ENCODE data around the gene PNPLA7.

PNPLA7 gene

DNA sequence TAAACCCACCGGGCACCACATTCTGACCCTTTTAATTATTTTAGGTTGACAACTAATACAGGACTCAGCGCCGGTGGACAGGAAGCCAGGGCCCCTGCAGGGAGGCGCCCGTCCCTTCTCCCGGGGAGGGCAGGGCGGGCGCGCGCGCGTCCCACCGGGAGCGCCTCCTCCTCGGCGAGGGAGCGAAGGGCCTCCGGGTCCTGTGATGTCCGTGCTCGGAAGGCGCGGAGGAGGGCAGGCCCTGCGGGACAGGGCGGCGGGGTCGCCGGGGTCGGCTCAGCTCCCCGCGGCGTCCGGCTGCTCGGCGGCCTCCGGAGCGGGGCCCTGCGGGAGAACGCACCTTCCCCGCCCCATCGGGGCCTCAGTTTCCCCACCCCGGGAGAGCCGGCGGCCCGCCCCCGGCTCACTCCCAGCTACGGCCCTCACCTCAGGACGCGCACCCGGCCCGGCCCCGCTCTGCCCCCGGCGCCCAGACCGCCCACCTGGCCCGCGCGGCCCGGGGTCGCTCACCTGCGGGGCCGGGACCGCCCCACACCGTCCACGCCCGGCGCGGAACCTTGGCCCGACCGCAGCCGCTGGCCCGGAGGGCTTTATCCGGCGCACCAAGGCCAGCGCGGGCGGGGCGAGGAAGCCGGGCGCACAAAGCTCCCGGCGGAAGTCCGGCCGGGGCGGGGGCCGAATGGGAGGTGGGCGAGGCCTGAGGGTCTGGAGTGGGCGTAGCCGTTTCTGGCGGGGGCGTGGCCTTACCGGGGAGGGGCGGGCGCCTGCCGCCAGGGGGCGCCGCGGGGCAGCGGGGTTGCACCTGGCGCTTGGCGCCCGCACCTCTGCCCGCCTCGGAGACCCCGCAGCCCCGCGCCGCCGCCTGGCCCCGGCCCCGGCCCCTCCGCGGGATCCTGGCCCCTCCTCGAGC is 127.3 kb downstream of the PNPLA7 start, which contains the start of the genes EXD3 and NOXA1:
TSS of gene EXD3 (minus strand) at position 559 of the 910 bp plus-strand sequence. CDS start 27,805 bp downstream, outside the sequence.
TSS of gene NOXA1 (plus strand) at position 790 of the 910 bp plus-strand sequence. CDS start 137 bp downstream, outside the sequence.
- Histone ChIP-seq H3K4me1 (ENCODE audit: control insufficient read depth, insufficient read depth, low read depth, low read length) (peaks cover 23% of the 10 kb centered on the region), H3K9me3 (ENCODE audit: control insufficient read depth, low read length) (no peaks in the 10 kb centered on the region), H4K91ac (ENCODE audit: low read length) (peak within 1 kb of the TSS; percentile 75), H3K4me3 (ENCODE audit: insufficient read depth in 1 of 2, low read depth in 1 of 2, low read length in 2 of 2) (peak within 1 kb of the TSS; percentile 89 to 96), H3K27me3 (ENCODE audit: control insufficient read depth in 1 of 2, insufficient read depth in 1 of 2, low read length in 2 of 2) (no peaks in the 10 kb centered on the region), H3K4ac (ENCODE audit: low read depth in 1 of 2, low read length in 2 of 2) (peak within 1 kb of the TSS in 1 of 2 experiments; percentile 92), H3K4me2 (ENCODE audit: low read length, poor library complexity, severe bottlenecking) (peak within 1 kb of the TSS; percentile 94), H3K79me1 (replicated peaks; ENCODE audit: low read length, poor library complexity, severe bottlenecking) (peaks cover 16% of the 10 kb centered on the region), H2BK12ac (ENCODE audit: low read length in 2 of 2) (peak within 1 kb of the TSS in 1 of 2 experiments; percentile 55), H3K36me3 (ENCODE audit: control insufficient read depth in 1 of 2, insufficient read depth in 2 of 2, low read depth in 1 of 2, low read length in 2 of 2) (peaks cover 0 to 4% of the 10 kb centered on the region in 2 experiments), H2BK15ac (ENCODE audit: low read depth, poor library complexity, severe bottlenecking) (peak within 1 kb of the TSS; percentile 69), H2BK5ac (ENCODE audit: low read depth, low read length, poor library complexity, severe bottlenecking) (peak within 1 kb of the TSS; percentile 19), H3K23ac (ENCODE audit: low read length in 2 of 2) (peak within 1 kb of the TSS in 1 of 2 experiments; percentile 74), H2BK120ac (ENCODE audit: low read depth, low read length) (peak within 1 kb of the TSS; percentile 85), H3K27ac (ENCODE audit: low read length, poor library complexity, severe bottlenecking) (no peak within 1 kb of the TSS), H3K9ac (ENCODE audit: low read length) (peak within 1 kb of the TSS; percentile 90), H4K8ac (ENCODE audit: low read length) (peak within 1 kb of the TSS; percentile 96), H2AFZ (ENCODE audit: low read depth, low read length) (peak within 1 kb of the TSS; percentile 99), H3K14ac (ENCODE audit: low read length in 2 of 2) (peak within 1 kb of the TSS; percentile 57 to 92), H3K18ac (ENCODE audit: low read depth in 1 of 2, low read length in 2 of 2) (peak within 1 kb of the TSS; percentile 89 to 91), H2AK5ac (ENCODE audit: low read length, severe bottlenecking) (no peak within 1 kb of the TSS)
- DNase-seq, result peak; percentile 88
- WGBS, result under 1% methylated on average over 54 of the region's 113 CpGs

DNA sequence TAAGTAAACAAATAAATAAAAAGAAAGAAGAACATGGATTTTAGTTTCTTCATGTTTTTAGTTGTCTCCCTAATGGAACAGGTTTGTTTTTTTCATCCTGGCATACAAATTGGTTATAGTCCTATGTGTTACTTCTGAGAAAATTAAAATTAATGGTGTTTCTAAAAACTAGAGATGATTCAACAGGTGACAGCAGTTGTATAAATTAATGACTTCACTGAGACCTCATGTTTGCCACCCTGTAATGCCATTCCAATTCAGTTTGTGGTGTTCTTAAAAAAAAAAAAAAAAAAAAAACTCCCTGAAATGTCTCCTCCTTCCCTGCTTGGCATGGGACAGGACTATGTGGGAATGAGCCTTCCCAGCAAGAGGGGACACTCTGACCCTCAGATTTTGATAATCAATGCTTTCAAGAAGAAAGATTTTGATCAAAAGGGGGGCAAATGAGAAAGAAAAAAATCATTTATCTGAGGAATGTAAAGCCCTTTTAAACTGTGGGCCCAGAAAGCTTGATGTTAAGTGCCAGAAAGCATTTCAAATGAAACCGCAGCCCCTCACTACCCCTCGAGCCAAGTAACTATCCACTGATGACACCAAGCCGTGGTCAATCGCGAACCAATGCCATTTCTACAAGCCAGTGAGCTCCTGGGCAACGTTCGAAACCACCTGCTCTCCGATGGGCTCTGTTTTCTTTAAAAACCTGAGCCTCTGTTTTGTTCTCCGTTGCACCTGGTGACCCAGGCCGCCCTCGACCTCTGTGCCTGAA is 128.2 kb downstream of the PNPLA7 start:
- peak overlapping the region; percentile 80 for H3K4me2 ChIP-seq (ENCODE audit: low read length, poor library complexity, severe bottlenecking)
- no peak overlapping the region for H3K27ac ChIP-seq (ENCODE audit: low read length, poor library complexity, severe bottlenecking)
- no peak overlapping the region for H2AK5ac ChIP-seq (ENCODE audit: low read length, severe bottlenecking)
- H3K14ac ChIP-seq (ENCODE audit: low read length in 2 of 2), result no peak overlapping the region
- peak overlapping the region; percentile 96 for H4K8ac ChIP-seq (ENCODE audit: low read length)
- H2AFZ ChIP-seq (ENCODE audit: low read depth, low read length), result peak overlapping the region; percentile 99
- no peak overlapping the region for H2BK5ac ChIP-seq (ENCODE audit: low read depth, low read length, poor library complexity, severe bottlenecking)
- H3K36me3 ChIP-seq (ENCODE audit: control insufficient read depth in 1 of 2, insufficient read depth in 2 of 2, low read depth in 1 of 2, low read length in 2 of 2), result peaks cover 0 to 12% of the 10 kb centered on the region in 2 experiments
- H3K18ac ChIP-seq (ENCODE audit: low read depth in 1 of 2, low read length in 2 of 2), result peak overlapping the region; percentile 56 to 64
- no peaks in the 10 kb centered on the region for H3K9me3 ChIP-seq (ENCODE audit: control insufficient read depth, low read length)
- peak overlapping the region; percentile 90 for H3K9ac ChIP-seq (ENCODE audit: low read length)
- H2BK15ac ChIP-seq (ENCODE audit: low read depth, poor library complexity, severe bottlenecking), result peak overlapping the region; percentile 69
- DNase-seq, result no peak
- no peak overlapping the region for H4K91ac ChIP-seq (ENCODE audit: low read length)
- H3K4me1 ChIP-seq (ENCODE audit: control insufficient read depth, insufficient read depth, low read depth, low read length), result peaks cover 26% of the 10 kb centered on the region
- H3K79me1 ChIP-seq (replicated peaks; ENCODE audit: low read length, poor library complexity, severe bottlenecking), result peaks cover 24% of the 10 kb centered on the region
- no peak overlapping the region for H3K23ac ChIP-seq (ENCODE audit: low read length in 2 of 2)
- WGBS, result 14% methylated on average over 11 of the region's 11 CpGs
- no peaks in the 10 kb centered on the region for H3K27me3 ChIP-seq (ENCODE audit: control insufficient read depth in 1 of 2, insufficient read depth in 1 of 2, low read length in 2 of 2)
- no peak overlapping the region for H2BK120ac ChIP-seq (ENCODE audit: low read depth, low read length)
- peak overlapping the region; percentile 89 to 96 for H3K4me3 ChIP-seq (ENCODE audit: insufficient read depth in 1 of 2, low read depth in 1 of 2, low read length in 2 of 2)
- H3K4ac ChIP-seq (ENCODE audit: low read depth in 1 of 2, low read length in 2 of 2), result peak overlapping the region in 1 of 2 experiments; percentile 90
- no peak overlapping the region for H2BK12ac ChIP-seq (ENCODE audit: low read length in 2 of 2)

DNA sequence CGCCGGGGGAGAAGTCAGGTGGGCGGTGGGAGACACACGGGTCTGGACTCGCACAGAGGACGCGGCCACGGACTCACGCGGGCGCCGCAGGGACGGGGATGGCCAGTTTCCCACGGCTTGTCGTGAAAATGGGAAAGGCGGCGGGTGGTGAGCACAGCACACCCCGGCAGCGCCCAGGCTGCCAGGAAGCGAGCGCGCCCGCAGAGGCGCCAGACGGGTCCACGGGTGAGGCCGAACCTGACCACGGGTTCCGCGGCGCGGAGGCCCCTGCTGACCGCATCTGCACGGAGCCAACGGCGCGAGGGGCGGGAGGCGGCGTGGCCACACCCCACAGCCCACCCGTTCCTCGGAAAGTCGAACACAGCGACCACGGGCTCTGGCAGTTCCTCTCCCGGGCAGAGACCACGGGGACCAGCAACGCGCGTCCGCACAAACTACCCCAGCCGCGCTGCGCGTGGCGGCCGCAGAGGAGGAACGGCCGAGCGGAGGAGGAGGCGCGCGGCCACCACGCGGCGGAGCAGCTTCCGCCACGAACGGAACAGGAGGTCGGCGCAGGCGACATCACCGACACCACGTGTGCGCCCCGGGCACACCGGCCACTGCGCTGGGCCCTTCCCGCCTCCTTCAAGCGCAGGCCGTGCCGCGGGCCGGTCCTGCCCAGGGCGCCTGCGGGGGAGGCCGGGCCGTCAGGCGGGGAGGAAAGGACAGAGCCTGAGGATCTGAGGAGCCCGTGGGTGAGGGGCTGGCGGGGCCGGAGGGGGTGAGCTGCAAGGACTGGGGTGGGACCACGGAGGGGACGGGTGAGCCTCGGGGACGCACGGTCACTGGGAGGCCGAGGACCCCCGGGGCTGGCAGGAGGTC is 132.8 kb downstream of the PNPLA7 start:
- no peak overlapping the region for H2BK15ac ChIP-seq (ENCODE audit: low read depth, poor library complexity, severe bottlenecking)
- no peak overlapping the region for H3K27ac ChIP-seq (ENCODE audit: low read length, poor library complexity, severe bottlenecking)
- no peak overlapping the region for H2BK5ac ChIP-seq (ENCODE audit: low read depth, low read length, poor library complexity, severe bottlenecking)
- no peak overlapping the region for H3K14ac ChIP-seq (ENCODE audit: low read length in 2 of 2)
- H3K79me1 ChIP-seq (replicated peaks; ENCODE audit: low read length, poor library complexity, severe bottlenecking), result peaks cover 45% of the 10 kb centered on the region
- no peaks in the 10 kb centered on the region for H3K9me3 ChIP-seq (ENCODE audit: control insufficient read depth, low read length)
- no peak overlapping the region for H4K91ac ChIP-seq (ENCODE audit: low read length)
- peaks cover 14% of the 10 kb centered on the region for H3K4me1 ChIP-seq (ENCODE audit: control insufficient read depth, insufficient read depth, low read depth, low read length)
- H3K23ac ChIP-seq (ENCODE audit: low read length in 2 of 2), result no peak overlapping the region
- H2BK120ac ChIP-seq (ENCODE audit: low read depth, low read length), result no peak overlapping the region
- H3K4me2 ChIP-seq (ENCODE audit: low read length, poor library complexity, severe bottlenecking), result no peak overlapping the region
- H2AK5ac ChIP-seq (ENCODE audit: low read length, severe bottlenecking), result no peak overlapping the region
- H3K36me3 ChIP-seq (ENCODE audit: control insufficient read depth in 1 of 2, insufficient read depth in 2 of 2, low read depth in 1 of 2, low read length in 2 of 2), result peaks cover 0 to 29% of the 10 kb centered on the region in 2 experiments
- no peaks in the 10 kb centered on the region for H3K27me3 ChIP-seq (ENCODE audit: control insufficient read depth in 1 of 2, insufficient read depth in 1 of 2, low read length in 2 of 2)
- H3K4me3 ChIP-seq (ENCODE audit: insufficient read depth in 1 of 2, low read depth in 1 of 2, low read length in 2 of 2), result peak overlapping the region in 1 of 2 experiments; percentile 61
- H2BK12ac ChIP-seq (ENCODE audit: low read length in 2 of 2), result no peak overlapping the region
- H3K9ac ChIP-seq (ENCODE audit: low read length), result peak overlapping the region; percentile 18
- H3K4ac ChIP-seq (ENCODE audit: low read depth in 1 of 2, low read length in 2 of 2), result peak overlapping the region in 1 of 2 experiments; percentile 24
- no peak overlapping the region for H2AFZ ChIP-seq (ENCODE audit: low read depth, low read length)
- DNase-seq, result no peak
- no peak overlapping the region for H4K8ac ChIP-seq (ENCODE audit: low read length)
- 96% methylated on average over 92 of the region's 99 CpGs for WGBS
- no peak overlapping the region for H3K18ac ChIP-seq (ENCODE audit: low read depth in 1 of 2, low read length in 2 of 2)

All from mesenchymal stem cell (in vitro differentiated cells and primary cell).